CD4-positive, alpha-beta T cell treated with Interleukin-17A for 1 hour (primary cell): Measurements from ENCODE around the gene RYR1.
"Not testable (repeated sequence)": the region's sequence is repeated elsewhere in the genome, so short reads cannot be mapped to it uniquely, and the experiment has no call there.

Source experiments
- DNase-seq: peaks from one replicate; pipeline ENCODE4 v3.0.0-alpha.2; 2020

The RYR1 gene

GRCh38 chr19:38464421-38465082, 31.1 kb downstream of the RYR1 start:
- no peak for DNase-seq

DNA sequence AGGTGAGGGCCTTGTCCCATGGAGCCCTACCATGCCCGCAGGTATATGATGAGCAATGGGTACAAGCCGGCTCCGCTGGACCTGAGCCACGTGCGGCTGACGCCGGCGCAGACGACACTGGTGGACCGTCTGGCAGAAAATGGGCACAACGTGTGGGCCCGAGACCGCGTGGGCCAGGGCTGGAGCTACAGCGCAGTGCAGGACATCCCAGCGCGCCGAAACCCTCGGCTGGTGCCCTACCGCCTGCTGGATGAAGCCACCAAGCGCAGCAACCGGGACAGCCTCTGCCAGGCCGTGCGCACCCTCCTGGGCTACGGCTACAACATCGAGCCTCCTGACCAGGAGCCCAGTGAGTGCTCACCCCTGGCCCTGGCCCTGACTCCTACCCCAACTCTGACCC, 32.6 kb downstream of the RYR1 start:
- DNase-seq, result no peak

DNA sequence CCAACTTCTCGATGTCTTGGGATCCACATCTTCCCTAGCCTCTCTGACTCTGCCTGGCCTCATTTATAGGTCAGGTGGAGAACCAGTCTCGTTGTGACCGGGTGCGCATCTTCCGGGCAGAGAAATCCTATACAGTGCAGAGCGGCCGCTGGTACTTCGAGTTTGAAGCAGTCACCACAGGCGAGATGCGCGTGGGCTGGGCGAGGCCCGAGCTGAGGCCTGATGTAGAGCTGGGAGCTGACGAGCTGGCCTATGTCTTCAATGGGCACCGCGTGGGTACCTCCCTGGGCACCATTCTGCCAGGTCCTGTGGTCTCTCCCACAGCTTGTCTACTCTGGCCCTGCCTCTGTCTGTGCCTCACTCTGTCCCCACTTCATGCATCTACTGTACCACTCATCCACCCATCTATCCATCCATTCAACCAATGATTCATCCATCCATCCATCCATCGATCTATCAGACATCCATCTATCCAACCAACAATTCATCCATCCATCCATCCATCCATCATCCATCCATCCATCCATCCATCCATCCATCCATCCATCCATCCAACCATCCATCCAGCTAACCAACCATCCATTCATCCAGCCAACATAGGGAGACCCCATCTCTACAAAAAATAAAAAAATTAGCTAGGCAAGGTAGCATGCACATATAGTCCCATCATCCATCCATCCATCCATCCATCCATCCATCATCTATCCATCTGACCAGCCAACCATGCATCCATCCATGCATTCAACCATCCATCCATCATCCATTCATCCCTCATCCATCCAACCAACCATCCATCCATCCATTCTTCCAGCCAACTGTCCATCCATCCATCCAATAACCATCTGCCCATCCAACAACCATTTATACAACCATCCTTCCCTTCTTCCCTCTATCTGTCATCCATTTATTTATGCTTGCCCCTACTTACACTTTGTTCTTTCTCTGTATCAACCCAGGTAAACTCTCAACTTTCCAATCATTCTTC, 34.3 kb downstream of the RYR1 start:
- DNase-seq, result no peak

- no peak for DNase-seq
Measured at GRCh38 chr19:38469151-38469550, 35.7 kb downstream of the RYR1 start.

GRCh38 chr19:38470788-38471480, 37.4 kb downstream of the RYR1 start:
- no peak for DNase-seq

GRCh38 chr19:38472725-38473124, 39.2 kb downstream of the RYR1 start:
- not testable (repeated sequence) for DNase-seq

- DNase-seq, result no peak
Measured at GRCh38 chr19:38473201-38473600, 39.7 kb downstream of the RYR1 start.

DNA sequence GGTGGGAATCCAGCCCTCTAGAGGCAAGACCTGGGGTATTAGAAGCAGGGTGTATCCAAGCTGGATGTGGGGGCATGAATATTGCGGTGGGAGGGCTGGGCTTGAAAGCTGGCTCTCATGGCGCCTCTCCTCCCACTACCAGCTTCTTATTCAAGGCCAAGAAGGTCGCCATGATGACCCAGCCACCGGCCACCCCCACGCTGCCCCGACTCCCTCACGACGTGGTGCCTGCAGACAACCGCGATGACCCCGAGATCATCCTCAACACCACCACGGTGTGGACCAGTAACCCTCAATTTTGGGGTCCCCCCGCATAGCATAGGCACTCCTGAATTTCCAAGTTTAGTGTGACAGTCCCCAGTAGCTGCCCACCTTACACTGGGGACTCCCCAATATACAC, 41.7 kb downstream of the RYR1 start:
- no peak for DNase-seq

- DNase-seq, result peak; percentile 9
Measured at GRCh38 chr19:38478273-38478971, 44.9 kb downstream of the RYR1 start.

- no peak for DNase-seq
Measured at GRCh38 chr19:38482496-38482895, 49.0 kb downstream of the RYR1 start.

DNA sequence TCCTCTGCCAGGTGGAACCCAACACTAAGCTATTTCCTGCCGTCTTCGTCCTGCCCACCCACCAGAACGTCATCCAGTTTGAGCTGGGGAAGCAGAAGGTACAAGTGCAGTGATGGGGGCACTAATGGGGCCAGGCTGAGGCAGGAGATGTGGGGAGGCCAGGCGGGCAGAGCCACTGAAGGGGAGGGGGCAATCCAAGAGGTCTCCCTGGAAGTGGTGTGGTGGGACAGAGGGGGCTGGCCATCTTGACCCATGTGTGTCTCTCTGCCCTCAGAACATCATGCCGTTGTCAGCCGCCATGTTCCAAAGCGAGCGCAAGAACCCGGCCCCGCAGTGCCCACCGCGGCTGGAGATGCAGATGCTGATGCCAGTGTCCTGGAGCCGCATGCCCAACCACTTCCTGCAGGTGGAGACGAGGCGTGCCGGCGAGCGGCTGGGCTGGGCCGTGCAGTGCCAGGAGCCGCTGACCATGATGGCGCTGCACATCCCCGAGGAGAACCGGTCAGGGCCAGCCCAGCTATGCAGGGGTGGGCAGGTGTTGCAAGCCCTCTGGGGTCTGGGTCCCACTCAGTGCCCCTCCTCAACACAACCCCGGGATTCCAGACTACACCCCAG, 49.6 kb downstream of the RYR1 start:
- no peak for DNase-seq

- DNase-seq, result no peak
Measured at GRCh38 chr19:38484747-38485146, 51.3 kb downstream of the RYR1 start.

DNA sequence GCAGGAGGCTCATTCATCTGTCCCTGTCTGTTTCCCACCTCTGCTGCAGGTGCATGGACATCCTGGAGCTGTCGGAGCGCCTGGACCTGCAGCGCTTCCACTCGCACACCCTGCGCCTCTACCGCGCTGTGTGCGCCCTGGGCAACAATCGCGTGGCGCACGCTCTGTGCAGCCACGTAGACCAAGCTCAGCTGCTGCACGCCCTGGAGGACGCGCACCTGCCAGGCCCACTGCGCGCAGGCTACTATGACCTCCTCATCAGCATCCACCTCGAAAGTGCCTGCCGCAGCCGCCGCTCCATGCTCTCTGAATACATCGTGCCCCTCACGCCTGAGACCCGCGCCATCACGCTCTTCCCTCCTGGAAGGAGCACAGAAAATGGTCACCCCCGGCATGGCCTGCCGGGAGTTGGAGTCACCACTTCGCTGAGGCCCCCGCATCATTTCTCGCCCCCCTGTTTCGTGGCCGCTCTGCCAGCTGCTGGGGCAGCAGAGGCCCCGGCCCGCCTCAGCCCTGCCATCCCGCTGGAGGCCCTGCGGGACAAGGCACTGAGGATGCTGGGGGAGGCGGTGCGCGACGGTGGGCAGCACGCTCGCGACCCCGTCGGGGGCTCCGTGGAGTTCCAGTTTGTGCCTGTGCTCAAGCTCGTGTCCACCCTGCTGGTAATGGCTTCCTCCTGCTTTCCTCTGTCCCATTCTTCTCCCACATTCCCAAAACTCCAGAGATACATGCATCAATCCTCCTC, 52.2 kb downstream of the RYR1 start:
- no peak for DNase-seq

DNA sequence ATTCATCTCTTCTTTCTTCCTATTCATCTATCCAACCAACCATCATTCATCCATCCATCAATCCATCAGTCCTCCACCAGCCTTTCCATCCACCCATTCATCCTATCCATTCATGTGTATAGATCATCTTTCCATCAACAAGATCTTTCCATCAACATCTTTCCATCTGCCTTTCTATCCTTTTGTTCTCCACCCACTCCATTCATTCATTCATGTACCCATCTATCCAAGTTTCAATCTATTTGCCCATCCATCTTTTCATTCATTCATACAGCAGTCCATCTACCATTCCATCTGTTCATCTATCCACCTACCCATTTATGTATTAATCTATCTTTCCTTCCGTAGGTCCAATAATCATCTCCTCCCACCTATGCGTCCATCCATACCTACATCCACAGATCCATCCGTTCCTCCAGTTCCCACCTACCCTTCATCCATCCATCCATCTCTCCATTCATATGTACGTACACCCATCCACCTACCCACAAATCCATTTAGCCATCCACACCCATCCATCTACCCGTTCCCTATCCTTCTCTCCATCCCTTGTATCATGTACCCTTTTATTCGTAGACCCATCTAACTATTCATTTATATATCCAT, 53.3 kb downstream of the RYR1 start:
- no peak for DNase-seq

DNA sequence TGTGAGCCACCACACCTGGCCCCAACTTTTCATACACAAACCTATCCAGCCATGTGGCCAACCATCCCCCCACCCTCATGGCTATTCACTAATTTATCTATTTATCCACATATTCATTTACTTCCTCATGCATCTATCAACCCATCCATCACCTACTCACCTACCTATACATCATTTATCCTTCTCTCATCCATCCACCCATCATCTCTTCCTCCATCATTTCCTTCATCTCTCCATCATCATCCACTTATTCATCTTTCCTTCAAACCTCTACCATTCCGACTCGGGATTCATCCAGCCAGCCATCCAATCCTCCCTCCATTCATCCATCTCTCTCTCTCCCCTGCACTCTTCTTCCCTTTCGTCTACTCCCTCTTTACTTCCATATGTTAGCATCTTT, 54.6 kb downstream of the RYR1 start:
- DNase-seq, result no peak

DNA sequence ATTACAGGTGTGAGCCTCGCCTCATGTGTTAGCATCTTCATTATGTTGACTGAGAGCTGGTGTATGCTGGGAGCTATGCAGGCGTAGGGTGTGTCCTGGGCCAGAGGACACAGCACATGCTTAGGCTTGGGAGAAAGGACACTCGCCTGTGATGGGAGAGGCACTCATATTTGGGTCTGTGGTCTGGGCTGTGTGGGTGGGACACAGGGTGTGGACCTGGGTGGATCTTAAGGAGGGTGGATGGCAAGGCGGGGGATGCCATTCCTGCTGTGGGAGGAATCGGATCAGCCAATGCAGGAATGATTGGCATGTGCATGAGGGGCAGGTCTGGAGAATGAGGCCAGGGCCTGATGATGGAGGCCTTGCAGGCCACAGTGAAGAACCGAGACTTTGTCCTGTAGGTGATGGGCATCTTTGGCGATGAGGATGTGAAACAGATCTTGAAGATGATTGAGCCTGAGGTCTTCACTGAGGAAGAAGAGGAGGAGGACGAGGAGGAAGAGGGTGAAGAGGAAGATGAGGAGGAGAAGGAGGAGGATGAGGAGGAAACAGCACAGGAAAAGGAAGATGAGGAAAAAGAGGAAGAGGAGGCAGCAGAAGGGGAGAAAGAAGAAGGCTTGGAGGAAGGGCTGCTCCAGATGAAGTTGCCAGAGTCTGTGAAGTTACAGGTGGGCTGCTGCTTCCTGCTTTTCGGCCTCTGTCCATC, 55.4 kb downstream of the RYR1 start:
- no peak for DNase-seq

- DNase-seq, result no peak
Measured at GRCh38 chr19:38490861-38491260, 57.4 kb downstream of the RYR1 start.

DNA sequence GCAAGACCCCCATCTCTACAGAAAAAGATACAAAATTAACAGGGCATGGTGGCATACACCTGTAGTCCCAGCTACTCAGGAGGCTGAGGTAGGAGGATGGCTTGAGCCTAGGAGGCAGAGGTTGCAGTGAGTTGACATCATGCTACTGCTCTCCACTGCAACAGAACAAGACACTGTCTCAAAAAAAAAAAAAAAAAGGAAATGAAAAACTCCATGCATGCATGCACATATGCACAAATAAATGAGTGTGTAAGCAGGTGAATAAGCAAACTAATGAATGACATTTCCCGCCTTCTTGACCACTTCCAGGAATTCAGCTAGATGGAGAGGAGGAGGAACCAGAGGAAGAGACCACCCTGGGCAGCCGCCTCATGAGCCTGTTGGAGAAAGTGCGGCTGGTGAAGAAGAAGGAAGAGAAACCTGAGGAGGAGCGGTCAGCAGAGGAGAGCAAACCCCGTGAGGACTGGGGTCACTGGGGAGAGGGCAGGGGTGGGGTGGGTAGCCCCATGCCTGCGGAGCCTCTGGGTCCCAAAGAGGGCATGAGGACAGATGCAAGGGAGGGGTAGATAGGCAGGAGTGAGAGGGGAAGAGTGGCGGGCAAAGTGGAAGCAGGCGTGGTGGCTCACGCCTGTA, 58.8 kb downstream of the RYR1 start:
- DNase-seq, result no peak

- no peak for DNase-seq
Measured at GRCh38 chr19:38494379-38494778, 60.9 kb downstream of the RYR1 start.

DNA sequence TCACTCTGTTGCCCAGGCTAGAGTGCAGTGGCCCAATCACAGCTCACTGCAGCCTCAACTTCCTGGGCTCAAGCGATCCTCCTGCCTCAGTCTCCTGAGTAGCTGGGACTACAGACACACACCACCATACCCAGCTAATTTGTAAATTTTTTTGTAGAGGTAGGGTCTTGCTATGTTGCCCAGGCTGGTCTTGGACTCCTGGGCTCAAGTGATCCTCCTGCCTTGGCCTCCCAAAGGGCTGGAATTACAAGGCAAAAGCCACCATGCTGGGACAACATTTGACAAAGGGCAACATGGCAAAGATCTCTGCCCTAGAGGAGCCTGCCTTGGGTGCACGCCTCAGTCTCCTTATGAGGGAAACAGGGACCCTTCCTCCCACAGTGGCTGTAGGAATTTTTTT, 61.9 kb downstream of the RYR1 start:
- not testable (repeated sequence) for DNase-seq
